H1 (cell line): ENCODE data around the gene ARAP3.

Experiments used
- CHD2 ChIP-seq: IDR thresholded peaks from 2 replicates; pipeline ENCODE4 v1.6.1; 2012; ENCODE audit warnings: low read length, improper control_type of control experiment
- CREB1 ChIP-seq: IDR thresholded peaks from 2 replicates; pipeline ENCODE4 v1.6.1; 2012; ENCODE audit warnings: inconsistent platforms
- GTF2F1 ChIP-seq: IDR thresholded peaks from 2 replicates; pipeline ENCODE4 v1.6.1; 2012; ENCODE audit warnings: low read depth, low read length, improper control_type of control experiment, borderline replicate concordance
- KDM5A ChIP-seq: fragments of 200-600 bp; IDR thresholded peaks from 2 replicates; pipeline ENCODE4 v1.7.1; 2012; ENCODE audit warnings: mild to moderate bottlenecking, low read length, inconsistent platforms, mixed read lengths
- NRF1 ChIP-seq: IDR thresholded peaks from 2 replicates; pipeline ENCODE4 v1.6.1; 2011; ENCODE audit warnings: mild to moderate bottlenecking, low read depth, low read length, improper control_type of control experiment
- PHF8 ChIP-seq: fragments of 200-600 bp; sonication (generic); conservative IDR thresholded peaks from 2 replicates; pipeline ENCODE4 v1.7.1; 2012; ENCODE audit warnings: low read depth, mild to moderate bottlenecking, inconsistent platforms, low read length, moderate library complexity
- POLR2A ChIP-seq, 2 experiments: IDR thresholded peaks; 1 replicate in 1 of 2; 2 replicates in 1 of 2; pipeline ENCODE4 v1.6.1; 2011; ENCODE audit warnings: low read depth in 2 of 2, low read length in 2 of 2, mild to moderate bottlenecking in 2 of 2; ENCODE audit errors: control extremely low read depth in 1 of 2
- POLR2AphosphoS5 ChIP-seq: IDR thresholded peaks from 2 replicates; pipeline ENCODE4 v1.6.1; 2011; ENCODE audit warnings: low read depth, low read length
- SIN3A ChIP-seq, 2 experiments: IDR thresholded peaks in 1 of 2; conservative IDR thresholded peaks in 1 of 2; 2 replicates each; pipeline ENCODE4 v1.6.1; 2011 to 2012; ENCODE audit warnings: low read length in 2 of 2, improper control_type of control experiment in 1 of 2, low read depth in 1 of 2, mild to moderate bottlenecking in 1 of 2
- SP2 ChIP-seq: IDR thresholded peaks from 2 replicates; pipeline ENCODE4 v1.6.1; 2012; ENCODE audit warnings: mild to moderate bottlenecking, low read length, inconsistent platforms
- TAF1 ChIP-seq: IDR thresholded peaks from 2 replicates; pipeline ENCODE4 v1.6.1; 2011; ENCODE audit warnings: mild to moderate bottlenecking, low read depth, low read length
- TEAD4 ChIP-seq: IDR thresholded peaks from 2 replicates; pipeline ENCODE4 v1.6.1; 2012; ENCODE audit warnings: low read depth, low read length, inconsistent platforms, mixed read lengths
- TF ChIP-seq, protein P1 (sequence below), 3 experiments: IDR thresholded peaks; 1 replicate in 2 of 3; 2 replicates in 1 of 3; pipeline versions ENCODE4 v1.5.1 to v1.6.1; 2011; ENCODE audit warnings: low read length in 3 of 3, mild to moderate bottlenecking in 3 of 3, inconsistent platforms in 2 of 3, low read depth in 1 of 3, moderate library complexity in 1 of 3; ENCODE audit not compliant: insufficient read depth in 1 of 3; ENCODE audit errors: control extremely low read depth in 1 of 3
- TF ChIP-seq, protein P2 (sequence below): IDR thresholded peaks from 2 replicates; pipeline ENCODE4 v1.6.1; 2012; ENCODE audit warnings: inconsistent platforms

DNA sequence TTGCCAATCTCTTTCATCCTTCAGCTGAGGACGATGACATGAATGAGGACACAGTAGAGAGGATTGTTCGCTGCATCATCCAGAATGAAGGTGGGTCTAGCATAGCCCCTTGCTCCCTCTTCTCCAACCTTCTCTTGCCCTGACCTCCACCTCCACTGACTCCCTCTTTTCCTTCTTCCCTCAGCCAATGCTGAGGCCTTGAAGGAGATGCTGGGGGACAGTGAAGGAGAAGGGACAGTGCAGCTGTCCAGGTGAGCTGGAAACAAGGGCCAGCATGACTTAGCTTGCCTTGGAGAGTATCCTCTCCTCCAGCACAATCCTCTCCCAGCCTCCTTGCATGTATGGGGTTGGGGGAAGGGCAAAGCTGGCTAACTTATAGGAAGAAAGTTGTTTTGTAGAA, 43.3 kb downstream of the ARAP3 start:
- no peak for TF ChIP-seq TEAD4
- no peak for TF ChIP-seq GTF2F1
- TF ChIP-seq POLR2A (IDR thresholded peaks at IDR 0.05; ENCODE audit: control extremely low read depth in 1 of 2, low read depth in 2 of 2, low read length in 2 of 2) = no peak
- TF ChIP-seq, protein P1, sequence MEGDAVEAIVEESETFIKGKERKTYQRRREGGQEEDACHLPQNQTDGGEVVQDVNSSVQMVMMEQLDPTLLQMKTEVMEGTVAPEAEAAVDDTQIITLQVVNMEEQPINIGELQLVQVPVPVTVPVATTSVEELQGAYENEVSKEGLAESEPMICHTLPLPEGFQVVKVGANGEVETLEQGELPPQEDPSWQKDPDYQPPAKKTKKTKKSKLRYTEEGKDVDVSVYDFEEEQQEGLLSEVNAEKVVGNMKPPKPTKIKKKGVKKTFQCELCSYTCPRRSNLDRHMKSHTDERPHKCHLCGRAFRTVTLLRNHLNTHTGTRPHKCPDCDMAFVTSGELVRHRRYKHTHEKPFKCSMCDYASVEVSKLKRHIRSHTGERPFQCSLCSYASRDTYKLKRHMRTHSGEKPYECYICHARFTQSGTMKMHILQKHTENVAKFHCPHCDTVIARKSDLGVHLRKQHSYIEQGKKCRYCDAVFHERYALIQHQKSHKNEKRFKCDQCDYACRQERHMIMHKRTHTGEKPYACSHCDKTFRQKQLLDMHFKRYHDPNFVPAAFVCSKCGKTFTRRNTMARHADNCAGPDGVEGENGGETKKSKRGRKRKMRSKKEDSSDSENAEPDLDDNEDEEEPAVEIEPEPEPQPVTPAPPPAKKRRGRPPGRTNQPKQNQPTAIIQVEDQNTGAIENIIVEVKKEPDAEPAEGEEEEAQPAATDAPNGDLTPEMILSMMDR (IDR thresholded peaks at IDR 0.05; ENCODE audit: control extremely low read depth in 1 of 3, insufficient read depth in 1 of 3, low read depth in 1 of 3, low read length in 3 of 3) = no peak
- no peak for TF ChIP-seq SP2
- no peak for TF ChIP-seq CHD2
- TF ChIP-seq TAF1 = no peak
- TF ChIP-seq CREB1 = no peak
- TF ChIP-seq, protein P2, sequence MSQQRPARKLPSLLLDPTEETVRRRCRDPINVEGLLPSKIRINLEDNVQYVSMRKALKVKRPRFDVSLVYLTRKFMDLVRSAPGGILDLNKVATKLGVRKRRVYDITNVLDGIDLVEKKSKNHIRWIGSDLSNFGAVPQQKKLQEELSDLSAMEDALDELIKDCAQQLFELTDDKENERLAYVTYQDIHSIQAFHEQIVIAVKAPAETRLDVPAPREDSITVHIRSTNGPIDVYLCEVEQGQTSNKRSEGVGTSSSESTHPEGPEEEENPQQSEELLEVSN = no peak
- no peak for TF ChIP-seq SIN3A (conservative IDR thresholded peaks at IDR 0.05 in 1 of 2, IDR thresholded peaks at IDR 0.05 in 1 of 2; ENCODE audit: low read depth in 1 of 2, low read length in 2 of 2)
- no peak for TF ChIP-seq POLR2AphosphoS5
- TF ChIP-seq KDM5A = no peak
- TF ChIP-seq NRF1 = no peak
- TF ChIP-seq PHF8 = no peak
